HL-60 (cell line): ENCODE results near the gene DCDC1.

Source experiments
- DNase-seq, 2 experiments: peaks; one replicate each; pipeline ENCODE4 v3.0.0-alpha.2; 2010 to 2020; ENCODE audit warnings: low read depth in 1 of 2, low spot score in 1 of 2
- H3K27ac ChIP-seq: fragments of 250-450 bp; sonication (Bioruptor Pico); replicated peaks from 2 replicates; pipeline ENCODE4 v1.5.1; 2020; ENCODE audit warnings: mild to moderate bottlenecking, moderate library complexity
- H3K27me3 ChIP-seq: fragments of 250-450 bp; sonication (Bioruptor Pico); 2 replicates; pipeline ENCODE4 v1.5.1; 2021; ENCODE audit warnings: mild to moderate bottlenecking, moderate library complexity; ENCODE audit not compliant: insufficient read depth, poor library complexity, severe bottlenecking
- H3K4me3 ChIP-seq: replicated peaks from 2 replicates; pipeline ENCODE4 v1.5.1; 2011; ENCODE audit warnings: mild to moderate bottlenecking, control low read depth, low read length; ENCODE audit not compliant: insufficient read depth
- GABPA ChIP-seq: IDR thresholded peaks from 2 replicates; pipeline ENCODE4 v1.6.1; 2012; ENCODE audit warnings: low read depth
- POLR2AphosphoS5 ChIP-seq: IDR thresholded peaks from 2 replicates; pipeline ENCODE4 v1.6.1; 2012; ENCODE audit warnings: low read depth
- SPI1 ChIP-seq: IDR thresholded peaks from 2 replicates; pipeline ENCODE4 v1.6.1; 2012; ENCODE audit warnings: low read depth, mild to moderate bottlenecking, borderline replicate concordance
- TF ChIP-seq, protein P1 (sequence below): IDR thresholded peaks from 2 replicates; pipeline ENCODE4 v1.6.1; 2012; ENCODE audit warnings: low read depth; ENCODE audit not compliant: insufficient replicate concordance
- TF ChIP-seq, protein P2 (sequence below): IDR thresholded peaks from one replicate; pipeline ENCODE4 v1.5.1; 2011; ENCODE audit warnings: low read length, control low read depth, inconsistent platforms; ENCODE audit not compliant: insufficient read depth

Gene DCDC1

DNA sequence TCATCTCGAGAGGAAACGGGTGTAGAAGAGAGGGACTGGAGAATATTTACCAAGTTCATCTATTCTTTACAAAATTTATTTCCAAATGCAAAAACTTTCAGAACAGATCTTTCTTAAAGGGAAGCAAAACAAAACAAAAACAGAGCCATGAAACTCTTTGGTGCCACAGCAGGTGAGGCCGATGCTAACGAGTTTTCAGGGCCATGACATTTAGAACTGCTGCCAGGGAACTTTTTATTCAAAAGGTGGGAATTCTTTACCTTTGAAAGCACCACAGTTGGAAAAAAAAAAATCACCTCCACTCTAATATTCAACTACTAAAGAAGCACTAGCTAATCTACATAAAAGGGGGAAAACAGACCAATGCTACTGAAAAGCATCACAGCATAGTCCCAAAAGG lies 230.1 kb downstream of the DCDC1 start:
- TF ChIP-seq, protein P1, sequence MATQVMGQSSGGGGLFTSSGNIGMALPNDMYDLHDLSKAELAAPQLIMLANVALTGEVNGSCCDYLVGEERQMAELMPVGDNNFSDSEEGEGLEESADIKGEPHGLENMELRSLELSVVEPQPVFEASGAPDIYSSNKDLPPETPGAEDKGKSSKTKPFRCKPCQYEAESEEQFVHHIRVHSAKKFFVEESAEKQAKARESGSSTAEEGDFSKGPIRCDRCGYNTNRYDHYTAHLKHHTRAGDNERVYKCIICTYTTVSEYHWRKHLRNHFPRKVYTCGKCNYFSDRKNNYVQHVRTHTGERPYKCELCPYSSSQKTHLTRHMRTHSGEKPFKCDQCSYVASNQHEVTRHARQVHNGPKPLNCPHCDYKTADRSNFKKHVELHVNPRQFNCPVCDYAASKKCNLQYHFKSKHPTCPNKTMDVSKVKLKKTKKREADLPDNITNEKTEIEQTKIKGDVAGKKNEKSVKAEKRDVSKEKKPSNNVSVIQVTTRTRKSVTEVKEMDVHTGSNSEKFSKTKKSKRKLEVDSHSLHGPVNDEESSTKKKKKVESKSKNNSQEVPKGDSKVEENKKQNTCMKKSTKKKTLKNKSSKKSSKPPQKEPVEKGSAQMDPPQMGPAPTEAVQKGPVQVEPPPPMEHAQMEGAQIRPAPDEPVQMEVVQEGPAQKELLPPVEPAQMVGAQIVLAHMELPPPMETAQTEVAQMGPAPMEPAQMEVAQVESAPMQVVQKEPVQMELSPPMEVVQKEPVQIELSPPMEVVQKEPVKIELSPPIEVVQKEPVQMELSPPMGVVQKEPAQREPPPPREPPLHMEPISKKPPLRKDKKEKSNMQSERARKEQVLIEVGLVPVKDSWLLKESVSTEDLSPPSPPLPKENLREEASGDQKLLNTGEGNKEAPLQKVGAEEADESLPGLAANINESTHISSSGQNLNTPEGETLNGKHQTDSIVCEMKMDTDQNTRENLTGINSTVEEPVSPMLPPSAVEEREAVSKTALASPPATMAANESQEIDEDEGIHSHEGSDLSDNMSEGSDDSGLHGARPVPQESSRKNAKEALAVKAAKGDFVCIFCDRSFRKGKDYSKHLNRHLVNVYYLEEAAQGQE, result no peak
- no peak for TF ChIP-seq POLR2AphosphoS5
- TF ChIP-seq, protein P2, sequence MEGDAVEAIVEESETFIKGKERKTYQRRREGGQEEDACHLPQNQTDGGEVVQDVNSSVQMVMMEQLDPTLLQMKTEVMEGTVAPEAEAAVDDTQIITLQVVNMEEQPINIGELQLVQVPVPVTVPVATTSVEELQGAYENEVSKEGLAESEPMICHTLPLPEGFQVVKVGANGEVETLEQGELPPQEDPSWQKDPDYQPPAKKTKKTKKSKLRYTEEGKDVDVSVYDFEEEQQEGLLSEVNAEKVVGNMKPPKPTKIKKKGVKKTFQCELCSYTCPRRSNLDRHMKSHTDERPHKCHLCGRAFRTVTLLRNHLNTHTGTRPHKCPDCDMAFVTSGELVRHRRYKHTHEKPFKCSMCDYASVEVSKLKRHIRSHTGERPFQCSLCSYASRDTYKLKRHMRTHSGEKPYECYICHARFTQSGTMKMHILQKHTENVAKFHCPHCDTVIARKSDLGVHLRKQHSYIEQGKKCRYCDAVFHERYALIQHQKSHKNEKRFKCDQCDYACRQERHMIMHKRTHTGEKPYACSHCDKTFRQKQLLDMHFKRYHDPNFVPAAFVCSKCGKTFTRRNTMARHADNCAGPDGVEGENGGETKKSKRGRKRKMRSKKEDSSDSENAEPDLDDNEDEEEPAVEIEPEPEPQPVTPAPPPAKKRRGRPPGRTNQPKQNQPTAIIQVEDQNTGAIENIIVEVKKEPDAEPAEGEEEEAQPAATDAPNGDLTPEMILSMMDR, result no peak
- no peak for TF ChIP-seq SPI1
- no peak for TF ChIP-seq GABPA
- Histone ChIP-seq H3K4me3 (no peak overlapping the region), H3K27me3 (no peaks in the 10 kb centered on the region), H3K27ac (no peak overlapping the region)
- no peak for DNase-seq

DNA sequence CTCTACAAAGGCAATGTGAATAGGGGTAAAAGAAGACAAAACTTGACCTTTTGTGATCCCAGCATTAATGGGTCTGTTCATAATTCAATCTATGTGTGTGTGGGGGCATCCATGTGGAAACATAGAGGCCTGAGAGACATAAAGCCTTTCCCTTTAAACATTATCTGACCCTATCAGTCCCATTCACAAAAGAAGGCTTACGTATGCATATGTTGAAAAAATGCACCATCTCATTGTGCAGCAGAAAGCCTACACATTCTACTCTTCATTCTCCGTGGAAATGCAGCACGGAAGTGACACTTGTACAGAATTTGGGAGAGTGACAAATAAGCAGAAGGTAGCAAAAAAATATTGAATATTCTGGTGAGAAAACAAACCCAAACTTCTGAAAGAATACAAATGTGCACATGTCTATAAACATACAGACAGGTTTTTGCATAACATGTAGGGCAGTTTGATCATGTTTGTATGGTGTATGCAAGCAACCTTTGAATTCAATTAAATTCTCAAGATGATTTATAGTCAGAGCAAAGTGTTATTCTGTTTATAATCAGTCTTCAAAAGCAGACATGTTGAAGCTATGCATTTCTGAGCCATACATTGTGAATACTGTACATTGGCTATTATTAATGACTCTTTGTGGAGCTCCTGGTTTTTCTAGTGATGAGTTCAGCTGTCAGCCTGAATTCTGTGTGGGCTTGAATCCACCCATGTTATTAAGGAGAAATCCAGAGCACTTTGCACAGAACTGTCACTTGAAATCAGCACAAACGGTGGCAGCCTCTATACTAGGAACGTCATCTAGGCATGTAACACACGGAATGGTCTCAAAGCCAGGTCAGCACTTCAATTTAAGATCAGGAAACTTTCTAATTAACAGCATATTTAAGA lies 236.8 kb downstream of the DCDC1 start:
- DNase-seq, result no peak
- no peak for TF ChIP-seq GABPA
- TF ChIP-seq, protein P2, result no peak
- Histone ChIP-seq H3K27me3 (no peaks in the 10 kb centered on the region), H3K4me3 (no peak overlapping the region), H3K27ac (no peak overlapping the region)

DNA sequence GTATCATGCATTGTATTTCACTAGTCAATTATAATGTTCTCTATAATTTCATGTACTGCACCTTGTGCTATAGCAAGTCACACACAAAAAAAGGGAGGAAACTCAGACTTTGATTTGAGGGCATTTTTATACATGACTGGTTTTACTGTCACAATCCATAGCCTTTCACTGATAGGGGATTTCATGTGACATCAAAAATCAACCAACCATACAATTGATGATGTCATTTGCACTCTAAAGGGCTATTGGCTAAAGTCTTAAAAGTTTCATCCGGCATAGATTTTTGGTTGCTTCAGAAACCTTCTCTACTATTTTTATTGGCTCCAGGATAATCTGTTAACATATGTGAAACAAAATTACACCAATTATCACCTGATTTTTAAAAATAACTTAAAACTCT lies 237.8 kb downstream of the DCDC1 start:
- H3K4me3 ChIP-seq, result no peak overlapping the region
- no peaks in the 10 kb centered on the region for H3K27me3 ChIP-seq
- no peak for DNase-seq
- TF ChIP-seq GABPA (no peak), SPI1 (no peak)
- TF ChIP-seq, protein P1, result no peak
- H3K27ac ChIP-seq, result no peak overlapping the region

DNA sequence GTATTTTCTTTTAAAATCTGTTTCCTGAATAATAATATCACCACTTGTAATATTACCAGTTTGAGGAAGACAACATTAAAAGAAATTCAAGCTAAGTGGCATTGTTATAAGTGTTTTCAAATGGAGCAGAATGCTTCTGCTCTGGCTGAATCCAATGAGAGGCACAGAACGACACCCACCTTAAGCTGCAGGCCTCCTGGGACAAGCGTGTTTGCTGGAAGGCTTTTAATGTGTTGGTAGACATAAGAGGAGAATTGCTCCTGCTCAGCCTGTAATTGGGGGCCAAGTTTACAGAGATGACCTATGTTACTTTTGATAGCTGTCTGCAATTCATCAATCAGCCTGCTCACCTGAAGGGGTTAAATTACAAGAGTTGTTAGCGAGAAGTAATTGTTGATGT lies 242.2 kb downstream of the DCDC1 start:
- DNase-seq, result no peak
- Histone ChIP-seq H3K27me3 (no peaks in the 10 kb centered on the region), H3K4me3 (no peak overlapping the region), H3K27ac (no peak overlapping the region)
- TF ChIP-seq SPI1 (no peak), POLR2AphosphoS5 (no peak), GABPA (no peak)
- TF ChIP-seq, protein P1, result no peak
- TF ChIP-seq, protein P2, result no peak
